Karpas-422 (cell line): ENCODE results near the gene PLEKHN1. TPM values are rescaled to one million over a fixed set of nuclear protein-coding genes. Genes with fewer than 3 reads are reported as not detected.

Experiments used
- DNase-seq: peaks from one replicate; pipeline ENCODE4 v3.0.0-alpha.2; 2015
- H2AFZ ChIP-seq: fragments of 200-600 bp; sonication (generic); 2 replicates; pipeline ENCODE4 v1.6.1; 2014; ENCODE audit warnings: antibody characterized with exemption, low read length, mixed read lengths
- H3K27ac ChIP-seq: fragments of 200-600 bp; sonication (generic); 2 replicates; pipeline ENCODE4 v1.5.1; 2014; ENCODE audit warnings: mild to moderate bottlenecking, low read length, moderate library complexity
- H3K27me3 ChIP-seq: fragments of 200-600 bp; sonication (generic); 2 replicates; pipeline ENCODE4 v1.6.1; 2014; ENCODE audit warnings: low read length, mixed read lengths
- H3K36me3 ChIP-seq: fragments of 200-600 bp; sonication (generic); 2 replicates; pipeline ENCODE4 v1.6.1; 2014; ENCODE audit warnings: low read length, mixed read lengths; ENCODE audit not compliant: insufficient read depth
- H3K4me1 ChIP-seq: fragments of 200-600 bp; sonication (generic); 2 replicates; pipeline ENCODE4 v1.6.1; 2014; ENCODE audit warnings: mild to moderate bottlenecking, low read length, mixed read lengths
- H3K4me2 ChIP-seq: fragments of 200-600 bp; sonication (generic); 2 replicates; pipeline ENCODE4 v1.6.1; 2014; ENCODE audit warnings: low read length, low read depth, mild to moderate bottlenecking; ENCODE audit not compliant: poor library complexity, severe bottlenecking
- H3K4me3 ChIP-seq: fragments of 200-600 bp; sonication (generic); 2 replicates; pipeline ENCODE4 v1.5.1; 2014; ENCODE audit warnings: mild to moderate bottlenecking, antibody characterized with exemption, low read length, mixed read lengths
- H3K79me2 ChIP-seq: fragments of 200-600 bp; sonication (generic); 2 replicates; pipeline ENCODE4 v1.6.1; 2014; ENCODE audit warnings: mild to moderate bottlenecking, low read length, mixed read lengths
- H3K9ac ChIP-seq: fragments of 200-600 bp; sonication (generic); 2 replicates; pipeline ENCODE4 v1.6.0; 2014; ENCODE audit warnings: low read length
- H3K9me2 ChIP-seq: fragments of 200-600 bp; sonication (generic), shearing (Covaris generic); replicated peaks from 2 replicates; pipeline ENCODE4 v1.6.0; 2014; ENCODE audit warnings: mild to moderate bottlenecking, low read length, moderate library complexity; ENCODE audit not compliant: insufficient read depth
- H3K9me3 ChIP-seq: fragments of 300-700, 200-600 bp; sonication (generic); 2 replicates; pipeline ENCODE4 v1.6.1; 2014; ENCODE audit warnings: low read length, mixed read lengths
- H4K20me1 ChIP-seq: fragments of 200-600 bp; sonication (generic); 2 replicates; pipeline ENCODE4 v1.6.1; 2014; ENCODE audit warnings: mild to moderate bottlenecking, antibody characterized with exemption, low read length, low read depth; ENCODE audit not compliant: insufficient read depth
- small RNA-seq: library from RNA; depleted of rRNA; stranded (forward); fragments of <200 nt; gene quantifications from one replicate; pipeline ENCODE3, GENCODE V24; 2014
- total RNA-seq: library from RNA; depleted of rRNA; stranded (reverse); fragments of >200 nt; shearing (Covaris generic); gene quantifications from 2 replicates; pipeline ENCODE4 v1.2.3, GENCODE V29; 2014; ENCODE audit warnings: low replicate concordance; rRNA removed

The PLEKHN1 gene
- total RNA-seq, 1 experiment from 2014 or later: not detected

DNA sequence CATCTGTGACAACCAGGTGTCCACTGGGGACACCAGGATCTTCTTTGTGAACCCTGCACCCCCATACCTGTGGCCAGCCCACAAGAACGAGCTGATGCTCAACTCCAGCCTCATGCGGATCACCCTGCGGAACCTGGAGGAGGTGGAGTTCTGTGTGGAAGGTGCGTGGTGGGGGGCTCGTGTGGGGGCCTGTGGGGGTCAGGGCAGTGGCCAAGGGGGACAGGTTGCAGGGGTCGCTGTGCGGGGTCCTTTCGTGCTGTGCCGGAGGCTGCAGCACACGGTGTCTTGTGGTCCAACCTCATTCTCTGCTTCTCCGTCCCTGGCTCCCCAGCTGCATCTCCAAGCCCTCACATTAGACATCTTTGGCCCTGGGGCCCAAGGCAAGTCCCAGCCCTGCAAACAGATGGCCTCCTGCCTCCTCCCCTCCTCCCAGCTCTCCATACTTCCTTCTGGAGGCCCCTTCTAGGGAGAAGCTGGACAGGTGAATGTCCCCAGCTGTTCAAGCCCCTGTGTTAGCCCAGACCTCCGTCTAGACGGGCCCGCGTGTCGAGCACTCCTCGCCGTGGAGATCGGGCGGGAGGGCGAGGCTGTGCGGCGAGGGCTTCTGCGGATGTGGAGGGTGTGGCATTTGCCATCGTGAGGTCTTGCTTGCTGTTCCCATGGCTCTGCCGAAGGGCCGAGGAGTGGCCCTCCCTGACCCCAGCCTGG is 56.2 kb downstream of the PLEKHN1 start:
- no peaks in the 10 kb centered on the region for H3K36me3 ChIP-seq
- H3K79me2 ChIP-seq: no peaks in the 10 kb centered on the region
- H3K4me1 ChIP-seq: peaks cover 11% of the 10 kb centered on the region
- no peaks in the 10 kb centered on the region for H3K9me3 ChIP-seq
- peaks cover 20% of the 10 kb centered on the region; the same call in 1 of the 2 replicates for H4K20me1 ChIP-seq
- H3K4me2 ChIP-seq: no peak overlapping the region
- H3K9me2 ChIP-seq: no peaks in the 10 kb centered on the region
- H3K27ac ChIP-seq: no peak overlapping the region
- H2AFZ ChIP-seq: no peak overlapping the region
- no peak overlapping the region for H3K4me3 ChIP-seq
- H3K27me3 ChIP-seq: no peaks in the 10 kb centered on the region
- no peak overlapping the region for H3K9ac ChIP-seq
- no peak for DNase-seq

DNA sequence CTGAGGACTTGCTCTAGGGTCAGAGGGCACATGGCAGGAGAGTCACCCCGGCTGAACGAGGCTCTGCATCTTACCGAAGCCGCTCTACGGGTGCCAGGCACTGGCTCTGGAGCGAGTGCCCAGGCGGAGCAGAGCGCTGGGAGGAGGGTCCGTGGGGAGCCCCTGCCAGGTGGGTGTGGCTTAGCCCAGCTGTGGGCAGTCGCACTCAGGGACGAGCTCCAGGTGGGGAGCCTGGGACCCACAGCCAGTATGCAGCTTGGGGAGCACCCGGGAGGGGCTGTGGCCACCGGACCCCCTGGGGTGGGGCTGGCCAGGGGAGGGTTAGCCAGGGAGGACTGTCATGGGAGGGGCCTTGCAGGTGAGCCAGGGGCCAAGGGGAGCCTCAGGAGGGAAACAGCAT is 57.4 kb downstream of the PLEKHN1 start:
- no peaks in the 10 kb centered on the region for H3K79me2 ChIP-seq
- H3K4me2 ChIP-seq: no peak overlapping the region
- no peak overlapping the region for H3K27ac ChIP-seq
- peaks cover 20% of the 10 kb centered on the region; the same call in 1 of the 2 replicates for H4K20me1 ChIP-seq
- H3K9me3 ChIP-seq: no peaks in the 10 kb centered on the region
- no peaks in the 10 kb centered on the region for H3K27me3 ChIP-seq
- no peaks in the 10 kb centered on the region for H3K36me3 ChIP-seq
- no peak overlapping the region for H3K4me3 ChIP-seq
- DNase-seq: no peak
- H3K4me1 ChIP-seq: peaks cover 11% of the 10 kb centered on the region
- no peak overlapping the region for H3K9ac ChIP-seq
- no peaks in the 10 kb centered on the region for H3K9me2 ChIP-seq
- no peak overlapping the region for H2AFZ ChIP-seq

DNA sequence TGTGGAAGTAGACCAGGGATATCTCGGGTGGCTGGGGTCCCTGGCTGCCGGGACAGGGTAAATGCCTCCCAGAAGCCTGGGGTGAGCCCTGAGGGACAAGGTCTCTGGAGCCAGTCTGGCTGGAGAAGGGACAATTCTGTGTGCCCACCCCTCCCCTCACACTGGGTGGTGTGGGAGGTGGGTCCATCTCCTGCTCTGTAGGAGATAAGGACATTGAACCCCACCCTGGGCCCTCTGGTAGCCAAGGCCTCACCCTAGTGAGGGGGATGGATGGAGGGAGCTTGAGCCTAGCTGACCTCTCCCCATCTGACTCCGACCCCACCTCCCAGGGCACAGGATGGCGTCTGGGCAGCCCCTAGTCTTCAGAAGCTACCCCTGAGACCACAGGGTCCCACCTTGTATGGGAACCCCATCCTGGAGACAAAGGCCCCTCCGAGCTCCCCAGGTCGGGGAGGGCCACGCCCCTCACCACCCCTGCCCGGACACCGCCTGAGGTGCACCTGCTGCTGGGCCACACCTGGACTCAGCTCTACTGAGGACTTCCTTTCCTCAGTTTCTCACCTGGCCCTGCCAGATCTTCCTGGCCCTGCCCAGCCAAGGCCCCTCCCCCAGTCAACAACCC is 58.0 kb downstream of the PLEKHN1 start:
- Histone ChIP-seq H3K4me1 (peaks cover 11% of the 10 kb centered on the region), H2AFZ (no peak overlapping the region), H3K9ac (no peak overlapping the region), H3K4me3 (no peak overlapping the region), H3K4me2 (no peak overlapping the region), H3K36me3 (no peaks in the 10 kb centered on the region), H3K27me3 (no peaks in the 10 kb centered on the region), H3K27ac (no peak overlapping the region), H3K9me2 (no peaks in the 10 kb centered on the region), H3K79me2 (no peaks in the 10 kb centered on the region), H4K20me1 (peaks cover 20% of the 10 kb centered on the region; the same call in 1 of the 2 replicates), H3K9me3 (no peaks in the 10 kb centered on the region)
- DNase-seq: no peak

GRCh38 chr1:1024771-1025699 is 58.8 kb downstream of the PLEKHN1 start:
- H2AFZ ChIP-seq: no peak overlapping the region
- no peak overlapping the region for H3K27ac ChIP-seq
- no peaks in the 10 kb centered on the region for H3K27me3 ChIP-seq
- no peak overlapping the region for H3K9ac ChIP-seq
- no peaks in the 10 kb centered on the region for H3K36me3 ChIP-seq
- peaks cover 20% of the 10 kb centered on the region; the same call in 1 of the 2 replicates for H4K20me1 ChIP-seq
- no peaks in the 10 kb centered on the region for H3K9me3 ChIP-seq
- no peak overlapping the region for H3K4me3 ChIP-seq
- peaks cover 11% of the 10 kb centered on the region for H3K4me1 ChIP-seq
- no peak for DNase-seq
- no peaks in the 10 kb centered on the region for H3K9me2 ChIP-seq
- H3K79me2 ChIP-seq: no peaks in the 10 kb centered on the region
- H3K4me2 ChIP-seq: no peak overlapping the region

Small RNAs within 50 kb of the gene (small RNA-seq; reads per million reads assigned to genes)
- not detected for gene AL645608.3

Other genes starting within 250 kb of the PLEKHN1 start
- gene SAMD11, start 42.6 kb upstream of the PLEKHN1 start, total RNA-seq: not detected in 2 replicates
- gene NOC2L, start 7.2 kb upstream of the PLEKHN1 start, total RNA-seq: 32.5 and 63.5 TPM in 2 replicates
- 13.9 and 21.2 TPM in 2 replicates for gene KLHL17, start 5.9 kb upstream of the PLEKHN1 start, total RNA-seq
- gene PERM1, start 15.6 kb downstream of the PLEKHN1 start, total RNA-seq: not detected in 2 replicates
- gene HES4, start 33.6 kb downstream of the PLEKHN1 start, total RNA-seq: not detected in 2 replicates
- 102 and 127 TPM in 2 replicates for gene ISG15, start 47.0 kb downstream of the PLEKHN1 start, total RNA-seq
- 2.4 and 8.4 TPM in 2 replicates for gene AGRN, start 53.6 kb downstream of the PLEKHN1 start, total RNA-seq
- not detected in 2 replicates for gene RNF223, start 107.8 kb downstream of the PLEKHN1 start, total RNA-seq
- gene C1orf159, start 149.6 kb downstream of the PLEKHN1 start, total RNA-seq: 10.2 and 10.4 TPM in 2 replicates
- gene TTLL10, start 207.4 kb downstream of the PLEKHN1 start, total RNA-seq: 0.18 TPM in 1 of 2 replicates, not detected in the other
- gene TNFRSF18, start 240.1 kb downstream of the PLEKHN1 start, total RNA-seq: 0.30 and 0.90 TPM in 2 replicates
- gene TNFRSF4, start 247.7 kb downstream of the PLEKHN1 start, total RNA-seq: not detected in 2 replicates